GM12878 (cell line): Measurements from ENCODE around the gene GALE. TPM values are rescaled to one million over a fixed set of nuclear protein-coding genes. Genes with fewer than 3 reads are reported as not detected.
A peak's percentile ranks its signal among the peaks of the same experiment; 100 is the strongest.

Experiments
- ATAC-seq: fragments of 200-7000 bp; cut with Tn5 transposase; 3 replicates; pipeline ENCODE4 v1.9.1; 2020; ENCODE audit warnings: mild to moderate bottlenecking, moderate library complexity
- BruUV-seq: library from RNA; stranded (reverse); fragments of 400-500 nt; replicated peaks from 2 replicates; lab custom pipeline; 2021; lab: Mats Ljungman, UMichigan
- CTCF ChIA-PET: fragments of 300-600 bp; sonication (Branson Sonifier 250); formaldehyde crosslinking; extraction: SDS; loops from one replicate; lab custom pipeline; 2021; ENCODE audit warnings: inconsistent platforms; lab: Yijun Ruan, JAX
- POLR2A ChIA-PET: fragments of 350-600 bp; formaldehyde crosslinking; extraction: SDS; loops from one replicate; lab custom pipeline; 2021; ENCODE audit warnings: inconsistent platforms; lab: Charles Lee
- RAD21 ChIA-PET: fragments of 300-600 bp; sonication (Branson Sonifier 250); formaldehyde crosslinking; loops from one replicate; lab custom pipeline; 2023; ENCODE audit warnings: antibody characterized with exemption; ENCODE audit not compliant: unreplicated experiment; lab: Charles Lee
- SMC1A ChIA-PET: fragments of 300-600 bp; sonication (Branson Sonifier 250); formaldehyde crosslinking; loops from one replicate; lab custom pipeline; 2023; ENCODE audit not compliant: unreplicated experiment, uncharacterized antibody; lab: Charles Lee
- DNase-seq: peaks from one replicate; pipeline ENCODE4 v3.0.0-alpha.2; 2011; ENCODE audit warnings: low read depth, low spot score
- FAIRE-seq: peaks from 3 replicates; lab custom pipeline; 2011; peaks lifted over from hg19 to GRCh38; lab: Jason Lieb, UNC
- H2AFZ ChIP-seq: 2 replicates; pipeline ENCODE4 v1.6.0; 2011; ENCODE audit warnings: low read depth, low read length, control low read depth; ENCODE audit not compliant: control insufficient read depth
- H3K27ac ChIP-seq: 2 replicates; pipeline ENCODE4 v1.5.1; 2011; ENCODE audit warnings: control low read depth; ENCODE audit not compliant: control insufficient read depth, insufficient read depth
- H3K27me3 ChIP-seq, 2 experiments: replicated peaks in 1 of 2; 2 replicates each; pipeline versions ENCODE4 v1.6.0 to v1.6.1; 2011; ENCODE audit warnings: low read length in 1 of 2; ENCODE audit not compliant: control insufficient read depth in 2 of 2, insufficient read depth in 2 of 2
- H3K36me3 ChIP-seq, 2 experiments: 2 replicates each; pipeline ENCODE4 v1.5.1; 2011; ENCODE audit warnings: low read length in 1 of 2; ENCODE audit not compliant: control insufficient read depth in 2 of 2, insufficient read depth in 2 of 2
- H3K4me1 ChIP-seq: 2 replicates; pipeline ENCODE4 v1.6.1; 2011; ENCODE audit warnings: mild to moderate bottlenecking, low read length, moderate library complexity, mixed read lengths; ENCODE audit not compliant: control insufficient read depth, insufficient read depth
- H3K4me2 ChIP-seq: 2 replicates; pipeline ENCODE4 v1.6.0; 2011; ENCODE audit warnings: control low read depth; ENCODE audit not compliant: control insufficient read depth, insufficient read depth
- H3K4me3 ChIP-seq: fragments of 200-600 bp; sonication (generic); 2 replicates; pipeline ENCODE4 v1.5.1; 2016
- H3K79me2 ChIP-seq: 2 replicates; pipeline ENCODE4 v1.6.0; 2011; ENCODE audit warnings: low read length; ENCODE audit not compliant: control insufficient read depth, insufficient read depth
- H3K9ac ChIP-seq: 2 replicates; pipeline ENCODE4 v1.8.0; 2011; ENCODE audit warnings: low read length, control low read depth, mixed read lengths; ENCODE audit not compliant: control insufficient read depth, insufficient read depth
- H3K9me3 ChIP-seq: replicated peaks from 3 replicates; pipeline ENCODE4 v1.5.1; 2011; ENCODE audit warnings: mild to moderate bottlenecking, low read length; ENCODE audit not compliant: control insufficient read depth, insufficient read depth
- H4K20me1 ChIP-seq: 2 replicates; pipeline ENCODE4 v1.6.0; 2011; ENCODE audit not compliant: control insufficient read depth, insufficient read depth
- ETV6 ChIP-seq, 2 experiments: fragments of 450-650 bp in 1 of 2; IDR thresholded peaks in 1 of 2; conservative IDR thresholded peaks in 1 of 2; 2 replicates each; pipeline ENCODE4 v1.6.1; 2014; ENCODE audit warnings: antibody characterized with exemption in 1 of 2, borderline replicate concordance in 1 of 2, low read depth in 1 of 2, mild to moderate bottlenecking in 1 of 2, moderate library complexity in 1 of 2
- GABPA ChIP-seq: IDR thresholded peaks from 2 replicates; pipeline ENCODE4 v1.6.1; 2014; ENCODE audit warnings: antibody characterized with exemption, low read depth, mild to moderate bottlenecking, inconsistent platforms
- MEF2A ChIP-seq: IDR thresholded peaks from 2 replicates; pipeline ENCODE4 v1.6.1; 2011; ENCODE audit warnings: low read depth, mild to moderate bottlenecking, low read length, moderate library complexity; ENCODE audit not compliant: insufficient read depth
- SMC3 ChIP-seq: IDR thresholded peaks from 2 replicates; pipeline ENCODE4 v1.6.1; 2011; ENCODE audit warnings: low read length, improper control_type of control experiment, borderline replicate concordance
- SP1 ChIP-seq: IDR thresholded peaks from one replicate; pipeline ENCODE4 v1.6.1; 2011; ENCODE audit warnings: low read depth, low read length
- ZNF384 ChIP-seq: IDR thresholded peaks from 2 replicates; pipeline ENCODE4 v1.6.1; 2012; ENCODE audit warnings: low read depth, mild to moderate bottlenecking, low read length, improper control_type of control experiment, borderline replicate concordance
- WGBS: methylation state at CpG from one replicate; pipeline ENCODE4 v1.1.6; 2016; ENCODE audit warnings: low lambda C conversion rate; ENCODE audit not compliant: insufficient replicate concordance, insufficient coverage; ENCODE audit errors: missing lambda C conversion rate; 5-methylcytosine and 5-hydroxymethylcytosine counted together
- in situ Hi-C: fragments of 300-500 bp; cut with MboI; formaldehyde crosslinking; loops from 9 replicates; pipeline ENCODE4 v1.14.3; 2018; ENCODE audit warnings: mixed read lengths
- intact Hi-C: fragments of 100-400 bp; cut with micrococcal nuclease; formaldehyde crosslinking; loops from one replicate; pipeline ENCODE4 v1.14.2; 2022; ENCODE audit not compliant: unreplicated experiment
- polyA plus RNA-seq, 11 experiments: library from polyadenylated mRNA; depleted of rRNA in 4 of 11; unstranded in 6 of 11; stranded (reverse) in 5 of 11; fragments of >200 nt; fragmentation: Nextera tagmentation in 4 of 11; fragmentation: Illumina TruSeq in 1 of 11; extraction: Ambion mirVana in 4 of 11; extraction: Trizol in 1 of 11; gene quantifications; 1 replicate in 1 of 11; 2 replicates in 10 of 11; pipeline versions ENCODE4 v1.2.1 to v1.2.3, GENCODE V29; 2011 to 2016; ENCODE audit warnings: inconsistent platforms in 2 of 11, missing spikeins in 2 of 11, low read depth in 1 of 11
- total RNA-seq, 4 experiments: library from RNA; depleted of rRNA in 3 of 4; stranded (reverse); fragments of >200 nt in 3 of 4; fragmentation: Illumina TruSeq in 1 of 4; extraction: Trizol in 1 of 4; gene quantifications; 2 replicates each; pipeline versions ENCODE4 v1.2.1 to v1.2.3, GENCODE V29; 2013 to 2021
- TF ChIP-seq, protein P1 (sequence below): fragments of 450-650 bp; IDR thresholded peaks from 2 replicates; pipeline ENCODE4 v1.6.1; 2017; ENCODE audit warnings: low read depth, mild to moderate bottlenecking, moderate library complexity
- TF ChIP-seq, protein P2 (sequence below): IDR thresholded peaks from 2 replicates; pipeline ENCODE4 v1.6.1; 2011; ENCODE audit warnings: mild to moderate bottlenecking, low read depth, low read length, moderate library complexity; ENCODE audit not compliant: insufficient replicate concordance

The GALE gene
- total and polyA plus RNA-seq, 10 of the 15 experiments (the other 5 are each of a cell fraction or from before 2014, with no cell fraction given) = 4.2 to 93.7 (median 40.4) TPM

DNA sequence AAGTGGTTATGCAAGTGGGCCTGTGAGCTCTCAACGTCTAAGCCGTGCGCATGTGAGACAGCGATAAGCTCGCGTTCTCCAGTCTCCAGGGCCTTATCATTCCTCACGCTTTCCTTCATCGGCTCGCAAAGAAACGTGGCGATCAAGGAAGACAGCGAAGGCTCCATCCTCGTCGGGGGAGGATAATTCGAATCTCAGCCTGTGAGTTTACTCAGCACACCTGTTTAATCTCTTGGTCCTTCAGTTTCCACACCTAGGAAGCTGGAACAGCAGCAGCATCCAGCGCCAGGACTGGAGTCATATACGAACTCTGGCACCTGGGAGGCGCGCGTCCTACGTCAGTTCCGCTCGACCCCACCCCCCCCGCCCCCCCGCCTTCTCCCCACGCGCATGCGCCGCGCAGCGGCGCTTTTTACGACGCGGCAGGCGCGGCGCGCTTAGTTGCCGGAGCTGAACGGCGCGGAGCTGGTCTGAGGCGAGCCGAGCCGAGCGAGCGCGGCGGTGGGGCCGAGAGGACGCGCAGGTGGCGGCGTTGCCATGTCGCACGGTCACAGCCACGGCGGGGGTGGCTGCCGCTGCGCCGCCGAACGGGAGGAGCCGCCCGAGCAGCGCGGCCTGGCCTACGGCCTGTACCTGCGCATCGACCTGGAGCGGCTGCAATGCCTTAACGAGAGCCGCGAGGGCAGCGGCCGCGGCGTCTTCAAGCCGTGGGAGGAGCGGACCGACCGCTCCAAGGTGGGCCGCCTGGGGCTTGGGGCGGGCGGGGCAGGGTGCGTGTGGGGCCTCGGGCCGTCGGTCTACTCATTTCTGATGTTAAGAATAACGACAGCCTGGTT is 22.4 kb downstream of the GALE start, which contains the start of gene PITHD1 (continued):
- no peak for TF ChIP-seq ETV6 (conservative IDR thresholded peaks at IDR 0.05 in 1 of 2, IDR thresholded peaks at IDR 0.05 in 1 of 2; ENCODE audit: borderline replicate concordance in 1 of 2, low read depth in 1 of 2)
- TF ChIP-seq GABPA = peak; percentile 34; the same call in 1 of the 2 replicates
- TF ChIP-seq, protein P1, sequence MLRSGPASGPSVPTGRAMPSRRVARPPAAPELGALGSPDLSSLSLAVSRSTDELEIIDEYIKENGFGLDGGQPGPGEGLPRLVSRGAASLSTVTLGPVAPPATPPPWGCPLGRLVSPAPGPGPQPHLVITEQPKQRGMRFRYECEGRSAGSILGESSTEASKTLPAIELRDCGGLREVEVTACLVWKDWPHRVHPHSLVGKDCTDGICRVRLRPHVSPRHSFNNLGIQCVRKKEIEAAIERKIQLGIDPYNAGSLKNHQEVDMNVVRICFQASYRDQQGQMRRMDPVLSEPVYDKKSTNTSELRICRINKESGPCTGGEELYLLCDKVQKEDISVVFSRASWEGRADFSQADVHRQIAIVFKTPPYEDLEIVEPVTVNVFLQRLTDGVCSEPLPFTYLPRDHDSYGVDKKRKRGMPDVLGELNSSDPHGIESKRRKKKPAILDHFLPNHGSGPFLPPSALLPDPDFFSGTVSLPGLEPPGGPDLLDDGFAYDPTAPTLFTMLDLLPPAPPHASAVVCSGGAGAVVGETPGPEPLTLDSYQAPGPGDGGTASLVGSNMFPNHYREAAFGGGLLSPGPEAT = peak; percentile 66
- no peak for TF ChIP-seq MEF2A

- no TSS peak for BruUV-seq
- no peak for TF ChIP-seq SMC3
- TF ChIP-seq, protein P2, sequence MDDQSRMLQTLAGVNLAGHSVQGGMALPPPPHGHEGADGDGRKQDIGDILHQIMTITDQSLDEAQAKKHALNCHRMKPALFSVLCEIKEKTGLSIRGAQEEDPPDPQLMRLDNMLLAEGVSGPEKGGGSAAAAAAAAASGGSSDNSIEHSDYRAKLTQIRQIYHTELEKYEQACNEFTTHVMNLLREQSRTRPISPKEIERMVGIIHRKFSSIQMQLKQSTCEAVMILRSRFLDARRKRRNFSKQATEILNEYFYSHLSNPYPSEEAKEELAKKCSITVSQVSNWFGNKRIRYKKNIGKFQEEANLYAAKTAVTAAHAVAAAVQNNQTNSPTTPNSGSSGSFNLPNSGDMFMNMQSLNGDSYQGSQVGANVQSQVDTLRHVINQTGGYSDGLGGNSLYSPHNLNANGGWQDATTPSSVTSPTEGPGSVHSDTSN = no peak
- TF ChIP-seq ZNF384 = no peak
- no peak for TF ChIP-seq SP1
- CTCF ChIA-PET = interaction anchor here (0.6 to 9.3 kb wide), 7 partner anchors 12 to 888 kb away, joined by 3 to 87 read pairs (median 4); partner anchors contain the start of gene CNR2
- peaks cover 16% of the 10 kb centered on the region for H3K4me1 ChIP-seq
- H3K36me3 ChIP-seq = no peaks in the 10 kb centered on the region; a peak in 1 of 4 replicates
- no peak overlapping the region for H3K27ac ChIP-seq
- no peaks in the 10 kb centered on the region for H3K9me3 ChIP-seq
- no peak overlapping the region for H3K4me3 ChIP-seq
- RAD21 ChIA-PET = interaction anchor here (0.9 to 3.8 kb wide), 6 partner anchors 15 to 140 kb away, joined by 4 to 27 read pairs (median 6); no protein-coding TSS in a partner anchor
- peaks cover 36% of the 10 kb centered on the region for H3K79me2 ChIP-seq
- H4K20me1 ChIP-seq = no peaks in the 10 kb centered on the region
- no peak for FAIRE-seq
- peak overlapping the region; percentile 98; the same call in 1 of the 2 replicates for H3K4me2 ChIP-seq
- POLR2A ChIA-PET = interaction anchor here (0.9 to 1.6 kb wide), 3 partner anchors 14 to 134 kb away, joined by 3 to 7 read pairs (median 3); no protein-coding TSS in a partner anchor
- H3K9ac ChIP-seq = no peak overlapping the region
- H2AFZ ChIP-seq = no peak overlapping the region
- in situ Hi-C loops = loop anchor here (25.0 kb wide), 1 partner anchor 1461 kb away; the partner anchor contains the start of genes RSRP1 and SYF2
- intact Hi-C loops = loop anchor here (10.0 kb wide), 1 partner anchor 249 kb away; no protein-coding TSS in a partner anchor
- WGBS = 51% methylated on average over 2 of the region's 2 CpGs
- no peak for DNase-seq
- no peak for ATAC-seq
- SMC1A ChIA-PET = interaction anchor here (0.9 to 3.5 kb wide), 7 partner anchors 25 to 275 kb away, joined by 3 to 19 read pairs (median 4); partner anchors contain the start of gene GALE
- H3K27me3 ChIP-seq = no peaks in the 10 kb centered on the region
These were observed 24.3 kb downstream of the GALE start for GRCh38 chr1:23776217-23776616.
